Stimulated activated CD4-positive, alpha-beta T cell treated with anti-CD3 and anti-CD28 coated beads, Interleukin-1b, Interleukin-23, amount 100 ng/mL, for 1 hour (primary cell): ENCODE data around the gene DGKQ.
"Not testable (repeated sequence)": the region's sequence is repeated elsewhere in the genome, so short reads cannot be mapped to it uniquely, and the experiment has no call there.

ENCODE experiments used
- DNase-seq, 2 donors: peaks; one replicate each; pipeline ENCODE4 v3.0.0-alpha.2; 2020; ENCODE audit warnings: low read depth in 2 of 2

Gene DGKQ

DNA sequence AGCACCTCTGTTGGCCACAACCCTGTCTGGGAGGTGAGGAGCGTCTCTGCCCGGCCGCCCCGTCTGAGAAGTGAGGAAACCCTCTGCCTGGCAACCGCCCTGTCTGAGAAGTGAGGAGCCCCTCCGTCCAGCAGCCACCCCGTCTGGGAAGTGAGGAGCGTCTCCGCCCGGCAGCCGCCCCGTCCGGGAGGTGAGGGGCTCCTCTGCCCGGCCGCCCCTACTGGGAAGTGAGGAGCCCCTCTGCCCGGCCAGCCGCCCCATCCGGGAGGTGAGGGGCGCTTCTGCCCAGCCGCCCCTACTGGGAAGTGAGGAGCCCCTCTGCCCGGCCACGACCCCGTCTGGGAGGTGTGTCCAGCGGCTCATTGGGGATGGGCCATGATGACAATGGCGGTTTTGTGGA lies 2.6 kb upstream of the DGKQ start:
- DNase-seq = not testable (repeated sequence)

DNA sequence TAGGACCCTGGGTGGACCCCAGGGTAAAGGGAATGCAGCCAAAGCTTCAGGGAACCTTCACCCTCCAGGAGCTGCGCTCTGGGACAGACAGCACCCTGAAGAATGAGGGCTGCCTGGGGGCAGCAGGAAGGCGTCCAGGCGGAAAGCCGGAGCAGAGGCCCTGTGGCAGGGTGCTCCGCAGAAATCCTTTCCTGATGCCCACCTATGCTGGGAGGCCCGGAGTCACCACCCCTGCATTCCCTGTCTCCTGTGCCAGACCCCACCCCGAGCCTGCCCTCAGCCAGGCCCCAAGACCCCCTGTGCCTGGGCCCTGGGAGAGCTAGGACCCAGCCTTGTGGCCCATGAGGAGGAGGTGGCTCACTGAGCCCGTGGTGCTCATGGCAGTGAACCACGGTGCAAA lies 1.3 kb upstream of the DGKQ start:
- DNase-seq = no peak

DNA sequence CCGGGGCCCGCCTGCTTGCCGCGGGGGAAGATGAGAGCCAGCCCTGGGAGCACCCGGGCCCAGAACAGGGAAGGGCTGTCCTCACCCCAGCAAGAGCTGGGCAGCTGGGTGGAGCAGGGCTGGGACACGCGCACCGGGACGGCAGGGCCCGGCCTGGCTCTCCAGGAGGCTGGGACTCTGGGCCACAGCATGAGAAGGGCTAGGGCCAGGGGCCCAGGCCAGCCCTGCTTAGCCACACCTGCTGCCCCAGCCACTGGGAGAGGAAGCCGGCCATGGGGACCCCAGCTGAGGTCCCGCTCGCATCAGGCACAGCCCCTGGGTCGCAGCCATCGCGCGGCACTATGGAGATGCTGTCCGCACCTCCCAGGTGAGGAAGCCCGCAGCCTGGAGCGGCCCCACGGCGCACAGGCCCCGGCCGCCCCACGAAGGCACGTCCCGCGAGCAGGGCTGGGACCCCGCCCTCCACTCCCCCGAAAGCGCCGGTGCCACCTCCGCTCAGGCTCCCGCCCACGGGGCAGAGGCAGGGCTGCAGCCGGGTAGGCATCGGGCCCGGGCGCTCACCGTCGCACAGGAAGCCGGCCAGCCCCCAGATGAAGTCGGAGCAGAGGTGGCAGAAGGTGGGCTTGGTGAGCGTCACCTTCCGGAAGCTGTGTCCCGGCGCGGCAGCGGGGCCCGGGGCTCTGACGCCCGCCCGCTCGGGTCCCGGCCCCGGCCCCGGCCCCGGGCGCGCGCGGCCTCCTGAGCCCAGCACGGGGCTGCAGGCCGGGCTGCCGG lies 531 bp downstream of the DGKQ start:
- peak; percentile 20 to 37 for DNase-seq

DNA sequence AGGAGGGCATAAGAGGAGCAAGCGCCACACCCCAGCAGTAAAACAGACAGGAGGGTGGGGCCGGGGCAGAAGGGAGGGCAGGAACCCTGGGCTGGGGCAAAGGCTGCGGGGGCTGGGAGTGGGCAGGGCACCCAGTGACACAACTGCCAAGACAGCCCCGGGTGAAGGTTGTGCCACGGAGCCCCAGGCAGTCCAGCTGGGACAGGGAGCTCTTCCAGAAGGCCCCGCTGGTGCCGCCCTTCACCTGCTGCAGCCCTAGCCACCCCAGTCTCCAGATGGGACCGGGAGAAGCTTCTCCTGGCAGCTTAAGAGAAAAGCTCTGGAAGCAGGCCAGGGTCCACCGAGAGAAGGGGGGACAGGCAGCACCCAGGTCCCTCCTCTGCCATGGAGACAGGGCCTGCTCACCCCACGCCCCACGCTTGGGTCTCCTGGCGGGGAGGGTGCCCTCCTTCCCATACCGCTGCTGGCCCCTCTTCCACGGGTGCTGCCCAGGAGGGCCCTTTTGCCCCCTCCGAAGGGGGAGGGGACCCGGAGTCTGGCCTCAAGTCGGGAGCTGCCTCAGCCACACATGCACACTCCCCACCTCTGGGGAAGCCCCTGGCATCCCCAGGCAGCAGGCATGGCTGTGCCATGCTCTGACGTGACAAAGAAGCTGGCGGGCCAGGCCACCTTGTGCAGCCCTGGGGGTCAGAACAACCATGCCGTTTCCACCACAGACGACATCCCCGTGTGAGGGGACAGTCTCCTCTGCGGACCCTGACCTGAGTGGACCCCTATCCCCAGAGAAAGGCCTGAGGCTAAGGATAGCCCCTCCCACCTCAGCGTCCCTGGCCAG lies 1.5 kb downstream of the DGKQ start:
- DNase-seq = no peak

DNA sequence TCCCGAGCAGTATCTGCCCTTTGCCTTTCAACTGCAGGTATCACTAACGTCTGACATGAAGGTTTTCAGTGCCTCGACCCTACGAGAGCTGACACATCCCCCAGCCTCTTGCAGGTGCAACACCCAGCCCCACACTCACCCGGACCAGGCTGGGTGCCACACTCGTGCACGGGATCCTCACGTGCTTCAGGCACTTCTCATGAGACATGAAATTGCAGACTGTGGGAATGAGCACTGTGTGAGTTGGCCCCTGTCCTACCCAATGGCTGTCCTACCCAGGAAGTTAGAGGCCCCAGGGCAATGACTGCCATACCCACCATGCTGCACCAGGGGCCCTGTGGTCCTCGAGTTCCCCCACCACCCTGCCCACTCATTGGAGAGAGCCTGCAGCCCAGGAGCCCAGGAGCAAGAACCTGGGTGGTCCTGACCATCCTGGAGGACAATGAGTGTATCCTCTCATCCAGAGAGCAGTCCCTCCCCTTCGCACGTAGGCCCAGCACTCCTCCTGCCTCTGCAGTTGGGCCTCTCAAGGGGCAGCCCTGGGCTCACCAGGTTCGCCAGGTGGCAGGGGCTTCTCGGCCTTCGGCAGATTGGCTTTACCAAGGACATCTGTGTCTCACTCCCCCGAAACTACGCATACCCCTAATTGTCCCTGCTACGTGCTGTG lies 2.4 kb downstream of the DGKQ start:
- no peak for DNase-seq

DNA sequence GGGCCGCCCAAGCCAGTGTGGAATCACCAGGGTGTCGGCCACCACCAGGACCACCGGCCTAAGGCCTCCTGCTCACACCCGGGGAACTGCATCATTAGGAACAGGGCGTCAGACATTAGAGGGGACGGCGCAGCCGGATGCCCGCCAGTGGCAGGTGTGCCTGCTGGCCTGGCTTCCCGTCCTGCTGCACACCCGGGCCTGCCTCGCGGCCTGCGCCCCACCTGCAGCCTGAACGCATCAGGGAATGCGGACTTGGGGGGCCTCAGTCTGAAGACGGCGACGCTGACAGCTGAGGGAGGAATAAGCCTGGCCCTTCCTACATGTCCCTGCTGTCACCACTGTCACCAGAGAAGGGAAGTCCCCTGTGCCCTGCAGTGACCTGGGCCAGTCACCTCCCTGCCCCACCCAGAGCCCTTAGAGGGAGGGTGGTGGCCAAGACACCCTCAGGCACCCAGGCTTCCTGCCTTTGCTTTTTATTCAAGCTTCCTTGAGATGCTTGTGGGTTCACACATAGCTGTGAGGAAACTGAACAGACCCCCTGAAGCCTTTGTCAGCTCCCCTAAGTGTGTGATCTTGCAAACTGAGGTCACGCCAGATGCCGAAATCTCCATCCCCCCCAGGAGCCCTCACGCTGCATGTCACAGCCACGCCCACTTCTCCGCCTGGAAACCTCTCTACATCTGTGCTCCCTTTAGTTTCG lies 3.2 kb downstream of the DGKQ start:
- DNase-seq = no peak

DNA sequence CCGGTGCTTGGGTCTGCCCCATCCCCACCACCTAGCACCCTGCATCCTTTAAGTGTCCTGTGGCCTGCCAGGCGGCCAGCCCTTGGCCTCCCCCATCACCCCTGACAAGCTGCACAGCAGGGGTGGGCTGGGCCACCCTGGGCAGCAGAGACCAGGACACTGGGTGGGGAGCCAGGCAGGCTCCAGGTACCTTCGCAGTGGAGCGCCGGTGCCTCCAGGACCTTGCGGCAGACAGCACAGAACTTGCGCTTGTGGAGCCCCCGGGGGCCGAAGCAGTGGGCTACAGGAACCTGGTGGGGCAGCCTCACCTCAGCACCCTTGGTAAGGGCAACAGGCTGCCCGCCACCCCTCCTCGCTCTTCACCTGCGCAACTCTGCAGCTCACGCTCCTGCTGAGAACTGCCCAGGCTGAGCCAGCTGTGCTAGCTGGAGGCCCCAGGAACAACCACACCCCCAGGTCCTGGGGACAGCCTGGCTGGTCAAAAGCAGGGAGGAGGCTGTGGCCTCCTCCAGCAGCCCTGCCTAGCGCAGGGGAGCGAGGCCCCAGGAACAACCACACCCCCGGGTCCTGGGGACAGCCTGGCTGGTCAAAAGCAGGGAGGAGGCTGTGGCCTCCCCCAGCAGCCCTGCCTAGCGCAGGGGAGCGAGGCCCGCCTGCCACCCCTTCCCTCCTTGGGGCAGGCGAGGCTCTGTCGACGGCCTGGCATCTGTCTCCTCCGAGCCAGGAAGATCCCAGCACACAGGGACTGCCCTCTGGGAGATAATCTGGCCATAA lies 4.6 kb downstream of the DGKQ start:
- no peak for DNase-seq

DNA sequence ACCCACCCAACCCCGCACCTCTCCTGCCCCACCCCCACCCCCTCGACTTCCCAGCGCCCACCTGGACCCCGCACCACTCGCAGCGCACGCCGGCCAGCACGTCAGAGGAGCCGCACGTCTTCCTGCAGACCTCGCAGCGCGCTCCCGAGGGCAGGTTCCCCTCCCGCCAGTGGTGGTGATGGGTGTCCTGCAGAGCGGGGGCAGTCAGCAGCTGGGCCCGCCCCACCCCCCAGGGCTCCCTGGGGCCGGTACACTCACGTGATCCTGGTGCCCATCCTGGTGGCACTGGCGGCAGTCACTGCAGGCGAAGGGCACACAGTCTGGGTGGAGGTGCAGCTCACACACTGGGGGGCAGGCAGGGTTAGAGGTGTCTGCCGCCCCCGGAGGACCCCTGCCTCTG lies 5.1 kb downstream of the DGKQ start:
- DNase-seq = no peak

DNA sequence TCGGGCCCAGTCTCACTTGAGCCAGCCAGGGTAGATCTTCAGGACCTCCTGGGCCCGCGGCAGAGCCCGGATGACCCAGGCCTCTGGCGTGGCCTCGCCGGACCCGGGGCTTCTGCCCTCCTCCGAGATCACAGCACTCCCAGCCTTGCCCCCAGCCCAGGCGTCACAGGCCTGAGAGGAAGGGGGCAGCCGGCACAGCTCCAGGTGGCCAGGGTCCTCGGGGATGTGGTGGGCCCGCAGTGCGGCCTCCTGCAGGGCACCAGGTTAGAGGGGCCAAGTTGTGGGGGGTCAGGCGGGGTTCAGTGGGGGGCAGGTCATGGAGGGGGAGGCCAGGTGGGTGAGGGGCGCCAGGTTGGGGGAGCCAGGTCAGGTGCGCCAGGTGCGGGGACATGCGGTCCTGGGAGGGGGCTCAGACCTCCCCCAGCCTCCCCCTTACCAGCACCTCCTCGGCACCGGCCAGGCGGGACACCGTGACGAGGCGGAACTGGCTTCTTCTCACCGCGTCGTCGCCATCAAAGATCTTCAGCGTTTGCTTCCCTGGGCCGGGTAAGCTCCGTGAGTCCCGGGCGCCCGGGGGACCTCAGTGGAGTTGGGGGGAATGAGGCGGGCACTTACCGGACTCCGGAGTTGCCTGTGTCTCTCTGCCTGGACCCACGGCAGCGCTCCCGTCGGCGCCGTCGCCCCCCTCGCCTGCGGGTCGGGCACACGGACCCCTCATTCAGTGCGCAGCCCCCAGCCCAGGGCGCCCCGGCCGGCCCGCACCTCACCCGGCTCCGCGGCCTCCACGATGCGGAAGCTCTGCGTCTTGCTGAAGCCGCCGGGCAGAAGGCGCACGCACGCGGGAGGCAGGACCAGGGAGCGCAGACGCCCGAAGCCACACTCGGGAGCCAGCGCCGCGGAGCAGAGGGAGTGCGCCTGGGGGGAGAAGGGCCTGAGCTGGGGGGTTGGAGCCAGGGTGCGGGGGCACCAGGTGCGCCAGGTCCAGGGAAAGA lies 6.0 kb downstream of the DGKQ start:
- DNase-seq = no peak

DNA sequence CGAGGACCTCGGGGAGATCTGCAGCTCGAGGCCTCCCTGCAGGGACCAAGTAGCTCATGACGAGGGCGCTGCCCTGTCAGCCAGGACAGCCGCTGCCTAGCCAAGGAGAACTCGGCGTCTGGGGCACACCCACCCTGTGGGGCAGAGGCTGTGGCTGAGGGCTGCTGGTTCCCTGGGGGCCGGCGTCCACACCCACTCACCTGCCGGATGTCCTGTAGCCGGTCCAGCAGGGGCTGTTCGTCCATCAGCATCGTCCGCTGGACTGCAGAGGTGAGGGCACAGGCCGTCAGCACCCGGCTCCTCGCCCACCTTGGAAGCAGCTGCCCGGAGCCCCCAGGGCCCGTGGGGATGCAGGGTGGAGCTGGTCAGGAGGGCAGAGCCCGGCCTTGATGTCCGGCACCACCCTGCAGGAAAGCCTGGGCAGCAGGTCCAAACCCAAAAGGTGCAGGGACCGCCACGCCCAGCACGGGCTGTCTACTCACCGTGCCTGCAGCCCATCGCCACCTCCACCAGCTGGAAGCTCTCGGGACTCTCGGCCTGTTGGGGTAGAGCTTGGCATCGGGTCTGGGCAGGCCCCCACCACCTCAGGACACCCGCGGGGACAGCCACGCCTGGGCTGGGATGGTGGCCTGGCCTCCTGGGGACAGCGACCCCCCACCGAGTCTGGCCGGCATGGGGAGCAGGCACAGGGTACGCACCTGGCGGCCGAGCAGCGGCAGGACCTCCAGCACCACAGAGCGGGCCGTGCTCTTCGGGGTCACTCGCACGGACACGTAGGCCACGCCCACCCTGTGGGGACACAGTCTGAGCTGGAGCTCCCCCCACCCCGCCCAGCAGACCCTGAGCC lies 6.9 kb downstream of the DGKQ start:
- DNase-seq = no peak

DNA sequence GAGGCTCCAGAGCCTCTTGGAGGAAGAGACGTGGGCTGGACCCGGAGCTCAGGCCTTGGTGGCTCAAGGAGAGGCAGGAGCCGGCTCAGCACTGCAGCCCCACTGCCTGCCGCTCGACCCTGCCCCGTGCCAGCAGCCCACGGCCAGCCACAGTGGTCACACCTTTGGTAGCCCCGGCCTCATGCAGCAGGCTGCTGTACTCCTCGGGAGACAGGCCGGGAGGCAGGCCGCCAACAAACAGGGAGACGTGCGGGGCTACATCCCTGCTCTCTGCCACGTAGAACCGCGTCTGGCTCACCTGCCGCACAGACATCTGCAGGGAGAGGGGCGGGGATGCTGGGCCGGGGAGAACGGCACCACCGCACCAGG lies 7.6 kb downstream of the DGKQ start:
- no peak for DNase-seq

DNA sequence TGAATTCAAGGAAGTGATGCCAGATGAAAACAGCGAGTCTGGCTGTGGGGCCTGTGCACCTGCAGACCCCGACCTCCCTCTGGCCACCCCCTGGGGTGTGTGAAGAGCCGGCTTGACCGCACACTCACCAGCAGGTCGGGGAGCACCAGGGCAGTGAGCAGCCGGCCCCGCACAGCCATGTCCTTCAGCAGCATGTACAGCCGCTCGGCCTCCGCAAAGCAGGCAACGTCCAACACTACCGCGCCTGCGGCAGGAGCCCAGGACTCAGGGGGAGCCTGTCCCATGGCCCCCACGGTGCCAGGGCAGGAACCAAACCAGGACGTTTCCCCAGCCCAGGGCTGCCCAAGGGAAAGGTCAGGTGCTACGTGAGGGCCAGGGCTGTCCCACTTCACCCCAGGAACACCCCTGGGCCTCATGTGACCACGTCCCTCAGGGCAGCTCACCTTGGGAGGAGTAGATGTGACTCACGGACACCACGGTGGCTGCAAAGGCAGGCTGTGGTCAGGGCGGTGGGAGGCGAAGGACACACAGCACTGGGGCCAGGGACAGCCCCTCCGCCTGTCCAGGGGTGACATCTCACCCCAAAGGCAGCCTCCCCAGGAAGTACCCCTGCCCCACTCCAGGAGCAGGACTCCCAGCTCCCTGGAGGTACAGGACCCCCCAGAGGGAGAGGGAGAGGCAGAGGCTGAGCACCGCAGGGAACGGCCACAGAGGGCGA lies 8.2 kb downstream of the DGKQ start:
- no peak for DNase-seq

DNA sequence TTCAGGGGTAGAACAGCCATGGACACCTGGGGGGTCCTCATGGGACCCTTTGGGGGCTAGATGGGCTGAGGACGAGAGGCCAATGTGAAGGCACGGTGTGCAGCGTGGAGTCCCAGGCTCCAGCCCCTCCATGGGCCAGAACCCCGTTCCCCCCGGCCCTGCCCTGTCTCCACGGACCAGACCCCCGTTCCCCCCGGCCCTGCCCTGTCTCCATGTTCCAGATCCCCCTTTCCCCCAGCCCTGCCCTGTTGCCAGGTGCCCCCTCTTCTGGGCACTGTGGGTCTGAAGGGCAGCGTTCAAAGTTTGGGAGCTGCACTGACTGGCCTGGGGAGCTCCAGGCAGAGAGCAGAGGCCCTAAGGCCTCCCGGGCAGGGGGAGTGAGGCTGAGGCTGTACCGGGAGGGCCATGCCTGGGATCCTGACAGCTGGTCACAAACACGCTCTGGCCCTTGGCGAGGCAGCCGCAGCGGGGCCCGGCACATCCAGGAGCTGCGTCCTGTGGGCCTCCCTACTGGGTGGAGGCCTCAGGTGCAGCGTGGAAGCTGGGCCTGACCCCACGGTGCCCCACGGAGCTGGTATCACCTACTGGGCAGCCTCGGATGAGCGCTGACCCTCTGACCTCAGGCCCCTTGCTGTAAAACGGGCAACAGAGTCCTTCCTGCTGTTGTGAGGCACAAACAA lies 8.9 kb downstream of the DGKQ start:
- DNase-seq = no peak

DNA sequence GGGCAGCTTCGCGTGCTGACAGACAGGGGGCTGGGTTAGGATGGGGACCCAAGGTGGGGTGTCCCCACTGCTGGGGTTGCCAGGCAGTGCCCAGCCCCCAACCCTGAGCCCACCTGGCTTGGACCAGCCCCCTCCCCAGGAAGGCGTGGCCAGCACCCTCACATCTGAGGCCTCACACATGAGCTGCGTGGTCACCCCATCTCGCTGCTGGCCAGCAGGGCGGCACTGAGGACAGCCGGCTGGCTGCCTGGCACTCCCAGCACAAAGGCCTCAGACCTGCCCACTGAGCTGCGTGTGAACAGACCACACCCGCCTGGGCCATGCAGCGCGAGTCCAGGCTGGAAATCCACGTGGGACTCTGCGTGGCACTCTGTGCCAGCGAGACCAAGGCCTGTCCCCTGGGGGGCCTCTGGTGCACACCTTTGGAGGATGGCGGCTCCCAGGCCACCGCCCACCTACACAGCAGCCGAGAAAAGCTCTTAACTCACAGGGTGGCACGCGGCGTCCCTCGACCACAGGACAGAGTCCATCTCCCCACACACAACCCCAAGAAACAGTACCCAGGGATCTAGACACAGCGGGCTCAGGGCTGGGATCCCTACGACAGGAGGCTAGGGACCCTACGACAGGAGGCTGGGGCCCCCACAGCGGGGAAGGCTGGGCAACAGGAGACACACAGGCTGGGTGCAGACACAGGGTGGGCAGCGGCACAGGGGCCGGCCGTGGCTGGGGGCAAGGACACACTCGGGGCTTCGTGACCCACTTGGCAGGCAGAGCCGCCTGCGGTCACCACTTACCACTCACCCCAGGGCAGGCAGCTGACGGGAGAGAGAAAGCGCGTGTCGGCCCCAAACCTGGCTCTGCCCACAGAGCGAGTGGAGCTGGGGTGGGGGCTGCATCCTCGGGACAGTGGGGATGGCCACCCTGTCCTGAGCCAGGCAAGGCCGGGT lies 9.8 kb downstream of the DGKQ start:
- no peak for DNase-seq

DNA sequence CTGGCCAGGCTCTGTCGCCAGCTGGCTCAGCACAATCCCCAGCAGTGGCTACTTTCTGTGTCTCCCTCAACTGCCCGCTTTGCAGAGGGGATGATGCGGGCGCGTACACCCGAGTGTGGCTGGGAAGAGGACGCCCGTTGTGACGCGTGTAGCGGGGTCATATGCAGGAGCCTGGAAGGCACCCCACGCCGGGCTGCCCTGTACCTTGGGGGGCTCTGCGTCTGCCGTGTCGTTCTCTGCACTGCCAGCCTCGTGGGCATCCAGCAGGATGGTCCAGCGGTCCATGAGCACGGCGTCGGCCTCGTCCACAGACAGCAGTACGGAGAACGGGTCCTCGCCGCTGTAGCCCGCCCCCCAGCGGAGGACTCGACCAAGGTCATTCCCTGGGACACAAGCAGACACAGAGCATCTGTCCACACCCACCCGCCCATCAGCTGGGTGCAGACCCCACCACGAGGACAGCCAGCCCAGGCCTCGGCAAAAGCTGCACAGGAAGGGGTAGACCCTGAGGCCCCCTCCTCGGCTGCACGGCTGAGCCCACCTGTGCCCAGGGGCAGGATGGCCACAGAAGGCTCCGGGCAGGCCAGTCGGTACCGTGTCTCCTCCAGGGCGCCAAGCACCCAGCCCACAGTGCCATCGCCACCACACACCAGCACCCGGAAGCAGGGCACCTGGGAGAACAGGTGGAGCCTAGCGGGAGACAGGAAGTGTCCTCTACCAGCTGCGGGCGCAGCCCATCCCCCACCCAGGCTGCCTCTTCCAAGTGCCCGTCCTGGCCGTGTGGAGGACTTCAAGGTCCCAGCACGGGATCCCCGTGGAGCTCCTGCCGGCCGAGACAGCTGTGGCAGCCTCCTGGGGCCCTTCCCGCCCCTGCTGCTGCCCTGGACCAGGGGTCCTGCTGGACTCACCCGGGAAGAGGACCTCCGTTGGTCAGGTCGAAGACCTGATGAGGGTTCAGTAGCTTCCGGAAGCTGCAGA lies 10.8 kb downstream of the DGKQ start:
- no peak for DNase-seq
